Right kidney (tissue), 1 donor: ENCODE data around the gene POU5F1.

Experiments used
- DNase-seq: peaks from one replicate; pipeline ENCODE4 v3.0.0-alpha.2; 2016

POU5F1 gene

GRCh38 chr6:31138982-31139381 lies 31.5 kb downstream of the POU5F1 start, which contains the start of gene PSORS1C2:
TSS of gene PSORS1C2 (minus strand) at chr6:31139066. CDS start at chr6:31139026, 40 bp downstream.
- DNase-seq, result no peak

- no peak for DNase-seq
These were observed 34.8 kb downstream of the POU5F1 start for GRCh38 chr6:31135710-31136109.

- no peak for DNase-seq
These were observed 37.7 kb downstream of the POU5F1 start for GRCh38 chr6:31132806-31133205.

GRCh38 chr6:31131595-31131994 lies 38.9 kb downstream of the POU5F1 start:
- no peak for DNase-seq

- DNase-seq, result no peak
These were observed 39.7 kb downstream of the POU5F1 start for GRCh38 chr6:31130751-31131150.

- no peak for DNase-seq
These were observed 41.4 kb downstream of the POU5F1 start for GRCh38 chr6:31129130-31129529.

GRCh38 chr6:31128093-31128676 lies 42.3 kb downstream of the POU5F1 start:
- no peak for DNase-seq

- DNase-seq, result no peak
These were observed 43.9 kb downstream of the POU5F1 start for GRCh38 chr6:31126396-31127175.

GRCh38 chr6:31125586-31126363 lies 44.7 kb downstream of the POU5F1 start:
- DNase-seq, result no peak

- DNase-seq, result no peak
These were observed 45.3 kb downstream of the POU5F1 start for GRCh38 chr6:31125162-31125561.

- peak; percentile 64 for DNase-seq
These were observed 47.4 kb downstream of the POU5F1 start for GRCh38 chr6:31122791-31123706.

- DNase-seq, result no peak
These were observed 49.2 kb downstream of the POU5F1 start for GRCh38 chr6:31121131-31121790.

- no peak for DNase-seq
These were observed 50.1 kb downstream of the POU5F1 start, which contains the start of gene CDSN for GRCh38 chr6:31120151-31120915. TSS of gene CDSN (minus strand) at chr6:31120446. CDS start at chr6:31120419, 27 bp downstream.

GRCh38 chr6:31118178-31118577 lies 52.3 kb downstream of the POU5F1 start:
- no peak for DNase-seq

GRCh38 chr6:31116661-31117385 lies 53.7 kb downstream of the POU5F1 start:
- no peak for DNase-seq

GRCh38 chr6:31115941-31116560 lies 54.4 kb downstream of the POU5F1 start:
- no peak for DNase-seq

- no peak for DNase-seq
These were observed 55.3 kb downstream of the POU5F1 start for GRCh38 chr6:31114970-31115849.

GRCh38 chr6:31114541-31114878 lies 56.0 kb downstream of the POU5F1 start, which contains the start of gene PSORS1C1:
TSS of gene PSORS1C1 (plus strand) at chr6:31114800. CDS start at chr6:31129633, 14,833 bp downstream.
- DNase-seq, result no peak
